SK-N-MC (cell line): ENCODE measurements around the gene TBC1D22A.

Experiments used
- DNase-seq: peaks from one replicate; pipeline ENCODE4 v3.0.0-alpha.2; 2011; ENCODE audit warnings: low read depth, low spot score
- H3K27ac ChIP-seq: fragments of 200-600 bp; sonication (generic); 2 replicates; pipeline ENCODE4 v1.5.1; 2016; ENCODE audit warnings: mixed run types
- H3K36me3 ChIP-seq: fragments of 200-600 bp; sonication (generic); 2 replicates; pipeline ENCODE4 v1.6.1; 2017; ENCODE audit warnings: antibody characterized with exemption, low read length, mixed read lengths; ENCODE audit not compliant: insufficient read depth
- H3K4me3 ChIP-seq: fragments of 200-600 bp; sonication (generic); 2 replicates; pipeline ENCODE4 v1.5.1; 2016
- H3K9ac ChIP-seq: fragments of 200-600 bp; sonication (generic); 2 replicates; pipeline ENCODE4 v1.8.0; 2017; ENCODE audit warnings: mixed run types, mixed read lengths; ENCODE audit not compliant: insufficient read length
- H3K9me3 ChIP-seq: fragments of 200-600 bp; sonication (generic); 2 replicates; pipeline ENCODE4 v1.6.1; 2017; ENCODE audit warnings: low read depth, mild to moderate bottlenecking, antibody characterized with exemption, low read length, moderate library complexity, mixed read lengths
- EZH2 ChIP-seq: fragments of 200-600 bp; sonication (generic); IDR thresholded peaks from one replicate; pipeline ENCODE4 v1.6.1; 2017; ENCODE audit warnings: antibody characterized with exemption
- FOXP2 ChIP-seq: optimal IDR thresholded peaks from 2 replicates; pipeline ENCODE3; 2011; ENCODE audit warnings: mild to moderate bottlenecking, moderate library complexity; ENCODE audit not compliant: insufficient read depth; ENCODE audit errors: extremely low read length, control extremely low read depth
- POLR2AphosphoS5 ChIP-seq: IDR thresholded peaks from 2 replicates; pipeline ENCODE4 v1.6.1; 2012; ENCODE audit warnings: mild to moderate bottlenecking, low read depth, low read length, borderline replicate concordance

Gene TBC1D22A

GRCh38 chr22:46826438-46827135, 64.1 kb downstream of the TBC1D22A start:
- TF ChIP-seq POLR2AphosphoS5, result no peak
- TF ChIP-seq EZH2, result no peak
- TF ChIP-seq FOXP2, result no peak
- Histone ChIP-seq H3K9me3 (no peaks in the 10 kb centered on the region), H3K9ac (no peak overlapping the region), H3K27ac (no peak overlapping the region), H3K4me3 (no peak overlapping the region), H3K36me3 (no peaks in the 10 kb centered on the region)
- no peak for DNase-seq

DNA sequence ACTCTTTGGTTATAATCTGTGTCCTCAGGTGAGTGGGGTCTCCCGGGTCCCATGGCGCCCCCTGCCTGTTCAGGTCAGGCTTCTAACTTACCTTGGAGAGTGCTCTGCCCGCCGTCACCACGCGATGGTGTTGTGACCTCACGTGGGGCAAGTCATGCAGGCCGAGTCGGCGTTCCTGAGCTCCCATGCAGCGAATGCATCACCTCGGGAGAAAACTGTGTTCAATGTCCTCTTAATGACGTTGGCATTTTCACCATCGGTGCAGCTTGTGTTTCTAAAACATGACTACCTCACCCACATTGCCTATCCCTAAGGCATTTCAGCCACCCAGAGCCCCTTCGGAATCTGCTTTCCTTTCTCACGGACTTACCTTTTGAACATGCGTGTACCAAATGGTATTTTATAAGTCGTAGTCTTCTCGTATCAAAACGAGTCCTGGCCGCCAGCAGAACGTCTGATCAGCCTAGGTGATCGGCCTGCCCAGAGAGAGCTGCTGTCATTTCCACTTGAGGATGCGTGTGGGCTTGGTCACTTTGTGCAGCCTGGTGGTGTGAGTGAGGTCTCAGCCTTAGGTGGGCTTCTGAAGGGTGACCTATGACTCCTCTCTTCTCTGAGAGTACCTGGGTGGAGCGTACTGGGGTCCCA, 64.8 kb downstream of the TBC1D22A start:
- Histone ChIP-seq H3K9me3 (no peaks in the 10 kb centered on the region), H3K9ac (no peak overlapping the region), H3K27ac (no peak overlapping the region), H3K36me3 (no peaks in the 10 kb centered on the region), H3K4me3 (no peak overlapping the region)
- TF ChIP-seq EZH2, result no peak
- TF ChIP-seq POLR2AphosphoS5, result no peak
- no peak for TF ChIP-seq FOXP2
- no peak for DNase-seq

DNA sequence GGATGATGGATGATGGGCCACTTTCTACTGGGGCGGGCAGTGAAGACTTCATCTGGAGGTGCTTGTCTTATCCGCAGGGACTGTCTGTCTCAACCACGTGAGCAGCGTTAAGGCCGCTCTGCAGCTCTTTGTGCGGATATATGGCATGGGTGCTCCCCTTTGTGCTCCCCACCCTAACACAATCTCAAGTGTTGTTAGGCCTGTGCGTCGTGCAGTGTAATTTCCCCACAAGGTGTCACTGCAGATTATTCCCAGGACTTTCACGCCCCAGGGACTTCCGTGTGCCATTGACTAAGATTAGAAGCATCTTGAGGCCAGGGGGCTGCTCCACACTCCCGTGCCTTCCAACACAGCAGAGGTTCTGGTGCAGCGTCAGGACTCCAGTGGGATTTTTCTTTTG, 65.3 kb downstream of the TBC1D22A start:
- H3K9ac ChIP-seq, result no peak overlapping the region
- H3K9me3 ChIP-seq, result no peaks in the 10 kb centered on the region
- DNase-seq, result no peak
- no peak overlapping the region for H3K27ac ChIP-seq
- H3K36me3 ChIP-seq, result no peaks in the 10 kb centered on the region
- H3K4me3 ChIP-seq, result no peak overlapping the region
- TF ChIP-seq POLR2AphosphoS5 (no peak), EZH2 (no peak), FOXP2 (no peak)

DNA sequence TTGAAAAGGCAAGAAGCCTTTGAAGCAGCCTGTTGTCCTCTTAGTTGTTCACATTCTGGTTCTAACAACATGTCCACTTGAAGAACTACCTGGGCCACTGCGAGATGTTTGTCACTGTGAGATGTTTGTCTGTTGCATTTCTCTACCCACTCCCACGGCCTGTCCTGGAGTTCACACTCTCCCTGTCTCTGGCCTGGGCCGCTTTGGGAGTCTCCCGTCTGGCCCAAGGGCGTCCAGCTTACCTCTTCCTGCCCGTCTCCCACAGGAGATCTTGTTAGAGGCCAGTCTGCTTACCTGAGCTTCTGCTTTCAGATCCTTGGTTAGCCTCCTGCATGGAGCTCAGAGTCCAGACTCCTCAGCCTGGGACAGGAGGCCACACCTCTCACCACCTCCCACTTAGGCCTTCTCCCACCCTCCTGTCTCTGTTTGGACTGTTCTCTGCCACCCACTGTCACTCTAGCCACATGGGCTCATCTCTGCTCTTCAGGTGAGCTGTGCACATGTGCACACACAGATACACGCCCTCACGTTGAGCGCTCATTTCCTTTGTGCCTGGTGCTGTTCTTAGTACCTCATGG, 66.0 kb downstream of the TBC1D22A start:
- H3K9ac ChIP-seq, result no peak overlapping the region
- TF ChIP-seq EZH2 (no peak), FOXP2 (no peak), POLR2AphosphoS5 (no peak)
- H3K27ac ChIP-seq, result peak overlapping the region; percentile 78
- H3K4me3 ChIP-seq, result no peak overlapping the region
- no peak for DNase-seq
- H3K36me3 ChIP-seq, result no peaks in the 10 kb centered on the region
- H3K9me3 ChIP-seq, result no peaks in the 10 kb centered on the region

- no peaks in the 10 kb centered on the region for H3K9me3 ChIP-seq
- H3K9ac ChIP-seq, result peak overlapping the region; percentile 28
- H3K4me3 ChIP-seq, result peak overlapping the region; percentile 52
- no peak for TF ChIP-seq FOXP2
- peak; percentile 47 for DNase-seq
- peak overlapping the region; percentile 78 for H3K27ac ChIP-seq
- no peaks in the 10 kb centered on the region for H3K36me3 ChIP-seq
Observed at GRCh38 chr22:46829117-46829891, 66.9 kb downstream of the TBC1D22A start.

- no peak for DNase-seq
- Histone ChIP-seq H3K9me3 (peaks cover 2% of the 10 kb centered on the region; the same call in 1 of the 2 replicates), H3K4me3 (peak overlapping the region; percentile 52), H3K9ac (peak overlapping the region; percentile 28), H3K27ac (peak overlapping the region; percentile 78), H3K36me3 (no peaks in the 10 kb centered on the region)
- TF ChIP-seq EZH2, result no peak
- no peak for TF ChIP-seq POLR2AphosphoS5
- TF ChIP-seq FOXP2, result no peak
Observed at GRCh38 chr22:46829941-46830715, 67.7 kb downstream of the TBC1D22A start.

GRCh38 chr22:46830841-46831240, 68.4 kb downstream of the TBC1D22A start:
- Histone ChIP-seq H3K9ac (no peak overlapping the region), H3K36me3 (no peaks in the 10 kb centered on the region), H3K9me3 (peaks cover 8% of the 10 kb centered on the region; the same call in 1 of the 2 replicates), H3K4me3 (no peak overlapping the region), H3K27ac (no peak overlapping the region)
- no peak for DNase-seq
- TF ChIP-seq EZH2 (no peak), POLR2AphosphoS5 (no peak), FOXP2 (no peak)
